Measurements from ENCODE around the gene DENND5A. TPM values are rescaled to one million over a fixed set of nuclear protein-coding genes. Genes with fewer than 3 reads are reported as not detected.

Gene DENND5A
- total and polyA plus RNA-seq, 9 of the 15 experiments (the other 6 are each of a cell fraction or from before 2014, with no cell fraction given) = 11.7 to 130 (median 46.3) TPM

DNA sequence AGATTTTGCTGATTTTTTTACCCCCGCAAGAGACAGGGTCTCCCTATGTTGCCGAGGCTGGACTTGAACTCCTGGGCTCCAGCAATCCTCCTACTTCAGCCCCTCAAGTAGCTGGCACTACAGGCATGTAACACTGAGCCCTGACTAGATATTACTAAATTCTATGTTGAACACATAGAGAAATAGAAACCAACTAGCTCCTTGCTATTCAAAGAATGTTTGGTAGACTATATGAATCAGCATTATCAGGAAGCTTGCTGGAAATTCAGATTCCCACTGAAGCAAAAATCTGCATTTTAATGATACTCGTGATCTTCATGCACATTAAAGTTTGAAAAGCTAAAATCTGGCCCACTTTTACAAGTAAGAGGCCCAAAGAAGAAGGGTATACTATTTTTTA is 37.3 kb upstream of the DENND5A start (continued):
- TF ChIP-seq ZNF395 (CRISPR knock-in tag; IDR thresholded peaks at IDR 0.05) (no peak), ZBTB43 (CRISPR knock-in tag; IDR thresholded peaks at IDR 0.05) (no peak), ZKSCAN8 (CRISPR knock-in tag; IDR thresholded peaks at IDR 0.05) (no peak), DNMT1 (IDR thresholded peaks at IDR 0.05) (no peak), ZNF316 (IDR thresholded peaks at IDR 0.05) (peak; percentile 53)

DNA sequence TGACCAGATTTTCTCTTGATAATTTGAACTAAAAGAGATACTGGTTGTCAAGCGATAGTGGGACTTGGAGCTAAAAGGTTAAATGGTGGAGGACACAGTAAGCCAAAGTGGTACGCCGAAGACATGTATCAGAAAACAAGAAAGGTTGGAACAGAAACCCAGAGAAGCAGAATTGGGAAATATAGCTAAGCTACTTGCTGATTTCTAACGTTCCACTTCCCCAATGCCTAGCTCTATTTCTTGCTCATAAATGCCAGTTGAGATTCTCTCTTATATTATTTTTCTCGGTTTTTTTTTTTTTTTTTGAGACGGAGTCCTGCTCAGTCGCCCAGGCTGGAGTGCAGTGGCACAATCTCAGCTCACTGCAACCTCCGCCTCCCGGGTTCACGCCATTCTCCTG is 36.6 kb upstream of the DENND5A start:
- intact Hi-C loops (cut with micrococcal nuclease) = no loop called here
- H3K9me3 ChIP-seq (replicated peaks; ENCODE audit: control insufficient read depth, insufficient read depth, low read depth, low read length) = no peaks in the 10 kb centered on the region
- in situ Hi-C loops (cut with MboI) = no loop called here
- no peaks in the 10 kb centered on the region for H3K9me1 ChIP-seq (ENCODE audit: control insufficient read depth, insufficient read depth, low read length)
- TF ChIP-seq CUX1 (CRISPR knock-in tag; IDR thresholded peaks at IDR 0.05) = no peak
- TF ChIP-seq ZNF217 (CRISPR knock-in tag; IDR thresholded peaks at IDR 0.05) = no peak
- TF ChIP-seq ZNF76 (CRISPR knock-in tag; IDR thresholded peaks at IDR 0.05; ENCODE audit: borderline replicate concordance) = no peak
- no peak for TF ChIP-seq MXD1 (CRISPR knock-in tag; IDR thresholded peaks at IDR 0.05; ENCODE audit: borderline replicate concordance, poor library complexity, severe bottlenecking)
- no peak overlapping the region for H3K4me3 ChIP-seq
- H3K4me2 ChIP-seq (ENCODE audit: insufficient read depth, low read length) = no peak overlapping the region
- H3K79me2 ChIP-seq (ENCODE audit: control insufficient read depth, insufficient read depth, low read length) = peaks cover 69% of the 10 kb centered on the region
- H3K27ac ChIP-seq (ENCODE audit: extremely low read depth, low read depth, low read length) = no peak overlapping the region
- H3K36me3 ChIP-seq (ENCODE audit: control insufficient read depth, insufficient read depth, low read length) = peaks cover 24% of the 10 kb centered on the region; the same call in 2 of the 3 replicates
- ChIA-PET CTCF (ENCODE audit: low intra/inter-chr PET ratio) (no interaction called here), POLR2A (interaction anchor here (0.9 to 2.0 kb wide), 9 partner anchors 8 to 139 kb away, joined by 3 to 26 read pairs (median 4); partner anchors contain the start of gene DENND5A)
- no peaks in the 10 kb centered on the region for H3K27me3 ChIP-seq (ENCODE audit: control insufficient read depth in 2 of 2, insufficient read depth in 2 of 2, low read length in 2 of 2)
- DNase-seq (ENCODE audit: extremely low read depth in 1 of 4, low spot score in 3 of 4) (no peak), FAIRE-seq (no peak), ATAC-seq (no peak)
- 63% methylated on average over 6 of the region's 10 CpGs for WGBS (ENCODE audit: insufficient coverage, low coverage, missing lambda C conversion rate)
- H4K20me1 ChIP-seq (replicated peaks; ENCODE audit: control insufficient read depth, insufficient read depth, low read length) = 0 out of 2 replicates have a peak, but pooled peaks cover 6% of the 10 kb centered on the region
- H3K9ac ChIP-seq (ENCODE audit: insufficient read depth in 1 of 2, low read depth in 2 of 2, low read length in 2 of 2) = no peak overlapping the region
- BruUV-seq (replicated peaks) = no TSS peak
- H3K4me1 ChIP-seq (replicated peaks in 1 of 2; ENCODE audit: control insufficient read depth in 2 of 2, insufficient read depth in 2 of 2, low read length in 2 of 2) = peaks cover 0 to 5% of the 10 kb centered on the region in 2 experiments; a peak in 1 of 5 replicates
- H2AFZ ChIP-seq (ENCODE audit: low read depth, low read length) = no peak overlapping the region
